RWPE2 (cell line): Measurements from ENCODE around the gene GMDS.

Experiments used
- ATAC-seq: fragments of 200-7000 bp; cut with Tn5 transposase; 3 replicates; pipeline ENCODE4 v1.9.1; 2021; ENCODE audit warnings: low read depth
- DNase-seq: peaks from one replicate; pipeline ENCODE4 v3.0.0-alpha.2; 2020; ENCODE audit warnings: low spot score
- H3K27ac ChIP-seq: fragments of 450-650 bp; 2 replicates; pipeline ENCODE4 v1.5.1; 2017; ENCODE audit warnings: mild to moderate bottlenecking; ENCODE audit not compliant: poor library complexity, severe bottlenecking
- H3K27me3 ChIP-seq: fragments of 250-450 bp; sonication (Bioruptor Pico); 2 replicates; pipeline ENCODE4 v1.5.1; 2021; ENCODE audit warnings: mild to moderate bottlenecking, moderate library complexity; ENCODE audit not compliant: insufficient read depth, poor library complexity, severe bottlenecking
- H3K36me3 ChIP-seq: fragments of 250-450 bp; sonication (Bioruptor Pico); 2 replicates; pipeline ENCODE4 v1.5.1; 2020; ENCODE audit warnings: low read depth, mild to moderate bottlenecking, moderate library complexity
- H3K4me1 ChIP-seq: fragments of 250-450 bp; sonication (Bioruptor Pico); 2 replicates; pipeline ENCODE4 v1.5.1; 2021; ENCODE audit warnings: mild to moderate bottlenecking, moderate library complexity; ENCODE audit not compliant: insufficient read depth, poor library complexity, severe bottlenecking
- H3K4me3 ChIP-seq: fragments of 250-450 bp; sonication (Bioruptor Pico); 2 replicates; pipeline ENCODE4 v1.5.1; 2021; ENCODE audit warnings: mild to moderate bottlenecking, moderate library complexity; ENCODE audit not compliant: severe bottlenecking
- H3K9me3 ChIP-seq: fragments of 250-450 bp; sonication (Bioruptor Pico); 2 replicates; pipeline ENCODE4 v1.5.1; 2021; ENCODE audit warnings: mild to moderate bottlenecking, moderate library complexity; ENCODE audit not compliant: severe bottlenecking
- TF ChIP-seq, protein P1 (sequence below): fragments of 450-650 bp; IDR thresholded peaks from one replicate; pipeline ENCODE4 v1.5.1; 2017; ENCODE audit warnings: mild to moderate bottlenecking, moderate library complexity; ENCODE audit not compliant: poor library complexity, severe bottlenecking

The GMDS gene

DNA sequence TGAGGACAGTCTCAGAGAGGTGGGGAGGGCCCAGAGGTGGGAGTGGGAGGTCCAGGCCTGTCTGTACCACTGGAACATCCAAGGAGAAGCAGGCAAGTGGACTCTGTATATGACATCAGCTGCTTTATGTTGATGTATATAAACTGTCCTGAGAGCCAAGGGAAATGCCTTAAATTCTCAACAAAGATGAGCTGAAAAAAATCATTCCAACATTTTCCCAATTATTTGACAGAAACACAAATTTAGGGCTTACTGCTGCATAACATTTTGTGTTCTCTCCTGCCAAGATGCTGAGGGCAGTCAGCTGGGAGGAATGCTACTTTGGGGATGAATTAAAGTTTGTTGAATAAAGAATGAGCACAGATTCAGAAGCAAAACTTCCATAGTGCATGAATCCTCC is 582.9 kb downstream of the GMDS start:
- H3K27ac ChIP-seq: no peak overlapping the region
- H3K4me1 ChIP-seq: no peaks in the 10 kb centered on the region
- H3K9me3 ChIP-seq: no peaks in the 10 kb centered on the region
- DNase-seq: no peak
- H3K4me3 ChIP-seq: no peak overlapping the region
- TF ChIP-seq, protein P1, sequence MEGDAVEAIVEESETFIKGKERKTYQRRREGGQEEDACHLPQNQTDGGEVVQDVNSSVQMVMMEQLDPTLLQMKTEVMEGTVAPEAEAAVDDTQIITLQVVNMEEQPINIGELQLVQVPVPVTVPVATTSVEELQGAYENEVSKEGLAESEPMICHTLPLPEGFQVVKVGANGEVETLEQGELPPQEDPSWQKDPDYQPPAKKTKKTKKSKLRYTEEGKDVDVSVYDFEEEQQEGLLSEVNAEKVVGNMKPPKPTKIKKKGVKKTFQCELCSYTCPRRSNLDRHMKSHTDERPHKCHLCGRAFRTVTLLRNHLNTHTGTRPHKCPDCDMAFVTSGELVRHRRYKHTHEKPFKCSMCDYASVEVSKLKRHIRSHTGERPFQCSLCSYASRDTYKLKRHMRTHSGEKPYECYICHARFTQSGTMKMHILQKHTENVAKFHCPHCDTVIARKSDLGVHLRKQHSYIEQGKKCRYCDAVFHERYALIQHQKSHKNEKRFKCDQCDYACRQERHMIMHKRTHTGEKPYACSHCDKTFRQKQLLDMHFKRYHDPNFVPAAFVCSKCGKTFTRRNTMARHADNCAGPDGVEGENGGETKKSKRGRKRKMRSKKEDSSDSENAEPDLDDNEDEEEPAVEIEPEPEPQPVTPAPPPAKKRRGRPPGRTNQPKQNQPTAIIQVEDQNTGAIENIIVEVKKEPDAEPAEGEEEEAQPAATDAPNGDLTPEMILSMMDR: no peak
- no peaks in the 10 kb centered on the region for H3K36me3 ChIP-seq
- no peaks in the 10 kb centered on the region for H3K27me3 ChIP-seq
- ATAC-seq: no peak

DNA sequence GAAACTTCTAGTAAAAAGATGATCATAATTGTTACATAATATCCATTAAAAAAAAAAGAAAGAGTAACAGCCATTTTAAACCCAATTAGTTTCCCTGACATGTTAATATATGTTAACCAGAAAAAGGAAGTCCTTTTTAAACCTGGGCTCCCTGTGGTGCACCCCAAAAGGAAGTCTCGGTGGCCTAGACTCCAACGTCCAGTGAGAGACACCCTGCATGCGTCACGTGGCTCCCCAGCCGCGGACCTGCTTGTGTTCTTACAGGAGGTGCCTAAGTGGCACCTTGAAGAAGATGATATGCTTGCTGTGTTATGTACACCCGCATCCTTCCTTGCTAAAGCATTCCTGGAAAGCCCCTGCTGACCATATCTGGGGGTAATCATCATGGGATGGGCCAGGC is 585.6 kb downstream of the GMDS start:
- Histone ChIP-seq H3K36me3 (no peaks in the 10 kb centered on the region), H3K4me1 (no peaks in the 10 kb centered on the region), H3K27ac (no peak overlapping the region), H3K9me3 (no peaks in the 10 kb centered on the region), H3K27me3 (no peaks in the 10 kb centered on the region), H3K4me3 (no peak overlapping the region)
- ATAC-seq (no peak), DNase-seq (no peak)
- TF ChIP-seq, protein P1: no peak

DNA sequence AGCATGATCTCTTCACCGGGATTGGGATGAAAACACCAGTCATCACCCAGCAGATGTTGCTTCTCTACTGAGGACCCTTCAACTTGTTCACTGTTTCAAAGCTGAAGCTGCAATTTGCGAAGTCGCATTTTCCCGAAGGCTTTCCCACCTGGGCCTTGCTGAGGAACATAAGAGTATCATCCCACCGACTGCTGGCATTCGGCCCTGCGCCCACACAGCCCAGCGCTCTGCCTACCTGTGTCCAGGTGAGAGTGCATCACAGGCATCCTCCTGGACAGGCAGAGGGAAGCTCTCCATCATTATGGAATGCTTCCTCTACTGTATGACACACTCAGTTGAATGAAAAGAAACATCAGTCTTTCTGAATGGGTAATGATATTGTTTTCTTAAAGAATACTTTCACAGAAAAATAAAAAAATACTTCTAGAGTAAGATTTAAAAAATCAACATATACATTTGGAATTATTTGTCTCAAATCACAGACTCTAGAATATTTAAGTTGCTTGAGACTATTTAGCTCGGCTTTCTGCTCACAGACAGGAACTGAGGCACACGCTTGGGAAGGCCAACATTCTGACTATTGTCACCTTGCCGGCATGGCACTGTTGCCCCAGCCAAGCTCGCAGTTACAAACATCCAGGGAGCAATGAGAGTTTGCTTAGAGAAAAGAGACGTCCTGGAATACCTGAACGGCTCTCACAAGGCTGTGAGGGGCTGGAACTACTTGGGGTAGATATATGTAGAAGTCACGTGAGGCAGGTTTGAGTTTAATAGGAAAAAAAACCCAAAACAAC is 587.0 kb downstream of the GMDS start:
- Histone ChIP-seq H3K4me1 (no peaks in the 10 kb centered on the region), H3K9me3 (no peaks in the 10 kb centered on the region), H3K27ac (no peak overlapping the region), H3K4me3 (no peak overlapping the region), H3K27me3 (no peaks in the 10 kb centered on the region), H3K36me3 (no peaks in the 10 kb centered on the region)
- TF ChIP-seq, protein P1: no peak
- ATAC-seq (no peak), DNase-seq (no peak)

DNA sequence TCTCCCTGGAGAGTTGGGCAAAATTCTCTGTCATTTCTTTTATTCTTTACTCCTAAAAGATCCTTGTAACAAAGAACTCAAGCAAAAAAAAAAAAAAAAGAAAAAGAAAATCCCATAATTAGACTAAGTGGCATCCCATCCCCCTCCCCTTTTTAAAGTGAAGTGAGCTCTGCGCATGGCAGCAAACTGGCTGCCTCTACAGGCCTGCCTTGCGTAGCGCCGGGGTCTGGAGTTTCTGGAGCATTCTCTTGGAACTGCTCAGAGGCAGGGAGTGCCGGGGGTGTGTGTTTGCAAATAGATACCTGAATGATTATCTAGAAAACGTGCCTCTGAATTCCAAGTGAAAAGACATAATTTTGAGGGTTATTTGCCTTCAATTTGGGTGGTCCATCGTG is 587.6 kb downstream of the GMDS start:
- H3K36me3 ChIP-seq: no peaks in the 10 kb centered on the region
- no peaks in the 10 kb centered on the region for H3K9me3 ChIP-seq
- H3K4me3 ChIP-seq: no peak overlapping the region
- no peaks in the 10 kb centered on the region for H3K4me1 ChIP-seq
- TF ChIP-seq, protein P1: no peak
- ATAC-seq: no peak
- DNase-seq: no peak
- no peak overlapping the region for H3K27ac ChIP-seq
- H3K27me3 ChIP-seq: no peaks in the 10 kb centered on the region

DNA sequence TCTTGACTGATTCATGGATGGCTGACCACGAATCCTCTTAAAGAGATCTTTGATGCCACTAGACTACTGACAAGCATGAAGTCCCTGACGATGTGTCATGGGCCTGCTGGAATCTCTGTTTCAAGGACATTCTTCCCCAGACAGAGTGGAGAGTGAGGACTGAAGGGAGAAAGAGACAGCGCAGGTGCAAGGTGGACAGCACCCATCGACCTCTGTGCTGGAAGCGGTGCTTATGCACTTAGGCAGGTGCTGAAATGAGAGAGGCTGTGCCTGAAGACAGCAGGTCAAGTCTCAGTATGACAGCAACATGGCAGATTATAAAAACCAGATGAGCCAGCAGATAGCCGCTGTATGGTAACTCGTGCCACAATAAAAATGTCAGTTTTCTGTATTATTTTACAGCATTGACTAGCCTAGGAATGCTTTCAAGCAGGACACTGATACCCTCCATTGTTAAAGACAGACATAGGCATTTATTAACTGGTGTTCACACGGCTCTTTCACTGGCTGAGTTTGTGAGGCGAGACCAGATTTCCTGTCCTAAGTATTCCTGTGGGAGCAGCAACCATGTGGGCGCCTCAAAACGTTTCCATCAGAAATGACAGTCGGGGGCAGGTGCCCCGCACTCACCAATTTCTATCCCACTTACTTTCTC is 588.2 kb downstream of the GMDS start:
- Histone ChIP-seq H3K36me3 (no peaks in the 10 kb centered on the region), H3K27ac (no peak overlapping the region), H3K4me3 (no peak overlapping the region), H3K27me3 (no peaks in the 10 kb centered on the region), H3K4me1 (no peaks in the 10 kb centered on the region), H3K9me3 (no peaks in the 10 kb centered on the region)
- TF ChIP-seq, protein P1: no peak
- DNase-seq: no peak
- no peak for ATAC-seq
